Astrocyte (in vitro differentiated cells and primary cell): Measurements from ENCODE around the gene DIP2C.

Experiments
- CTCF ChIP-seq: IDR thresholded peaks from 2 replicates; pipeline ENCODE4 v1.5.1; 2011; ENCODE audit warnings: low read depth, mild to moderate bottlenecking, inconsistent platforms, low read length, moderate library complexity; ENCODE audit not compliant: insufficient read depth
- EZH2 ChIP-seq: IDR thresholded peaks from 2 replicates; pipeline ENCODE4 v1.6.1; 2012; ENCODE audit warnings: mild to moderate bottlenecking, low read length, inconsistent platforms; ENCODE audit not compliant: insufficient read depth

- TF ChIP-seq CTCF (no peak), EZH2 (no peak)
These were observed 170.3 kb downstream of the DIP2C start for GRCh38 chr10:519055-519715.
